Measurements from ENCODE around the gene TPCN2.

Gene TPCN2

GRCh38 chr11:69055598-69056516 lies 7.1 kb downstream of the TPCN2 start:
- no peak for DNase-seq
- Histone ChIP-seq H3K36me3 (peaks cover 4% of the 10 kb centered on the region), H3K9me3 (ENCODE audit: severe bottlenecking) (no peaks in the 10 kb centered on the region), H3K27ac (no peak overlapping the region), H3K4me3 (ENCODE audit: low read depth, low read length) (no peak overlapping the region), H3K27me3 (ENCODE audit: insufficient read depth, low read depth, severe bottlenecking) (no peaks in the 10 kb centered on the region)
- TF ChIP-seq CTCF (IDR thresholded peaks at IDR 0.05; ENCODE audit: low read depth, low read length) = no peak

DNA sequence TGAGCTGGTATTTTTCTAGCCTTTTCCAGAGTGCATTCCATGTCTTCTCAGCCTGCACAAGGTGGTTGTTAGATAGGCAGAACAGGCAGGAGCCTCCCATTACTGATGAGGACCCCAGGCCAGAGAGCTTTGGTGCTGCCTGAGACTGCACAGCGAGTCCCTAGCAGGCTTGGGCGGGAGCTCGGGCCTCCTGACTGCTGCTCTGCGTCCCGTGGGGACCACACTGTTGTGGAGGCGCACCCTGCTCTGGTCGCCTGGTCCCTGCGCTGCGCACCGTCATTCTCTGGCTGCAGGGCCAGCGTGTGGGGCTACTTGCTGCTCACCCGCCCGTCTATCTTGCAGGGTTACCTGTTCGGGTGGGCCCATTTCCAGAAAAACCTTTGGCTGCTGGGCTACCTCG lies 8.5 kb downstream of the TPCN2 start:
- Histone ChIP-seq H3K27ac (no peak overlapping the region), H3K27me3 (ENCODE audit: insufficient read depth, low read depth, severe bottlenecking) (no peaks in the 10 kb centered on the region), H3K4me3 (ENCODE audit: low read depth, low read length) (no peak overlapping the region), H3K36me3 (peaks cover 4% of the 10 kb centered on the region), H3K9me3 (ENCODE audit: severe bottlenecking) (no peaks in the 10 kb centered on the region)
- no peak for TF ChIP-seq CTCF (IDR thresholded peaks at IDR 0.05; ENCODE audit: low read depth, low read length)
- no peak for DNase-seq

GRCh38 chr11:69057801-69058200 lies 9.1 kb downstream of the TPCN2 start:
- Histone ChIP-seq H3K4me3 (ENCODE audit: low read depth, low read length) (no peak overlapping the region), H3K36me3 (peaks cover 4% of the 10 kb centered on the region), H3K9me3 (ENCODE audit: severe bottlenecking) (no peaks in the 10 kb centered on the region), H3K27me3 (ENCODE audit: insufficient read depth, low read depth, severe bottlenecking) (no peaks in the 10 kb centered on the region), H3K27ac (no peak overlapping the region)
- DNase-seq = no peak
- no peak for TF ChIP-seq CTCF (IDR thresholded peaks at IDR 0.05; ENCODE audit: low read depth, low read length)

DNA sequence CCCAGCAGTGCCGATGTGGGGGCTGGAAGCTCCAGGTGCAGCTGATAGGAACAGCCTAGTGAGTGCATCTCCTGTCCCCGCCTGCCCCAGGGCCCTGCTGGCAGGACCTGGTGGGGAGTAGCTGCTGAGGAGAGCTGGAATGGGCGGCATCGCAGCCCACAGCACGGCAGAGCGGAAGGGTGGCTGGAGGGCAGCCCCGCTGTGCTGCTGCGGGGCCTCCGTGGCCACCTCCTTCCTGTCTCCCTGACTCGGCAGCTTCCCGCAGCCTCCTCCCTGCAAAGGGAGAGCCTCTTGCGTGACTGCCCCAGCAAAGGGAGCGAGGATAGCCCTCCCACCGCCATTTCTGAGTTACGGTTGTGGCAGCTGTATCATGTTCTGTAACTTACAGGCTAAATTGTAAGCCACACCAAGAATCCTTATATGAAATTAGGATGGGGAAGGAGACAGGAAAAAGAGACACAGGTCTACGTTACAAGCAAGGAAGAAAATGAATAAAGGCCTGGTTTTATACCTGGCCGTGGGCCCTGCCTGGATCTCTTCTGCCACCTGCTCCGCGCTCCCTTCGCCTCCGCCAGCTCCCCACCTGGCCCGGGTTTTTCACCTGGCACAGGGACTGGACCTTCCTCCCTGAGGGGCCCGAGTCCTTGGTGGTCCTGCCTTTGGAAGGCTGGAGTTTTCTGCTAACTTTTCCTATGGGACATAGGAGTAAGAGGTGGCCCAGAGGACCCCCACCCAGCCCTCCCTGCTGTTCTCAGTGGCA lies 10.0 kb downstream of the TPCN2 start:
- no peak for TF ChIP-seq CTCF (IDR thresholded peaks at IDR 0.05; ENCODE audit: low read depth, low read length)
- no peak overlapping the region for H3K4me3 ChIP-seq (ENCODE audit: low read depth, low read length)
- H3K27me3 ChIP-seq (ENCODE audit: insufficient read depth, low read depth, severe bottlenecking) = no peaks in the 10 kb centered on the region
- no peak for DNase-seq
- peaks cover 4% of the 10 kb centered on the region for H3K36me3 ChIP-seq
- no peaks in the 10 kb centered on the region for H3K9me3 ChIP-seq (ENCODE audit: severe bottlenecking)
- no peak overlapping the region for H3K27ac ChIP-seq

DNA sequence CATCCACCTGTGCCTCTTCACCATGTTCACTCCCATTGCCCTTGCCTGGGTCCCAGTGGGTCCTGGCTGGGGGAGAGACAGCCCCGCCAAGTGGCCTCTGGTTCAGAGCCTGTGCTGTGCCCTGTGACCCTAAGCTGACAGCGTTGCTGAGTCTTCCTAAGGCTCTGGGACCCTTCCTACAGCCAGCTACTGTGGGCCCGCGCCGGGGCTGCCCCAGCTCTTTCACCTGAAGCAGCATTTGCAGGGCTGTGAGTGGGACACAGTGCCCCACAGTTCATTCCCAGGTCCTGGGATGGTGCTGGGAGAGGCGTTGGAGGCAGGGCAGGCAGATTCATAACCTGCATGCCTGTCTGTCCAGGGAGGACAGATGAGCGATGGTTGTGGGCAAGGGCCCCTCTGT lies 10.7 kb downstream of the TPCN2 start:
- TF ChIP-seq CTCF (IDR thresholded peaks at IDR 0.05; ENCODE audit: low read depth, low read length) = no peak
- no peak overlapping the region for H3K27ac ChIP-seq
- H3K36me3 ChIP-seq = peaks cover 4% of the 10 kb centered on the region
- no peaks in the 10 kb centered on the region for H3K9me3 ChIP-seq (ENCODE audit: severe bottlenecking)
- DNase-seq = no peak
- H3K27me3 ChIP-seq (ENCODE audit: insufficient read depth, low read depth, severe bottlenecking) = no peaks in the 10 kb centered on the region
- H3K4me3 ChIP-seq (ENCODE audit: low read depth, low read length) = no peak overlapping the region
